Measurements from ENCODE around the gene DSCAM. TPM values are rescaled to one million over a fixed set of nuclear protein-coding genes. Genes with fewer than 3 reads are reported as not detected.

DSCAM gene
- total and polyA plus RNA-seq, 2 experiments from 2014 or later, result not detected

DNA sequence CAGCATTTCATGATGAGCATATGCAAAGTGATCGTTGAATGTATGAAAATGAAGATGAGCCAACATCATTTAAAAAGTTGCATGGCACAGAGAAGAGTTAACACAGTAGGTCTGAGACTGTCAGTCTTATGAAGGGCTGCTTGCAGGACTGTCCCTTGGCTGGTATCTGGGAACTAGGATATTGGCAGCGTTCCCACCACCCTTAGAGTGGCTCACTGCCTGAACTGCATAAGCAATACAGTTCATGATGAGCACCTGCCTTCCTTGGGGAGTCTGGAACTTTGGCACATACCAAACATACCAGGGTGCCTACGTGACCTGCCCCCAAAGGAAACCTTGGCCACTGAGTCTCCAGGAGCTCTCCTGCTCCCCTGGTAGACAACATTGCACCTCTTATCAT is 161.8 kb downstream of the DSCAM start:
- 14 to 31% methylated on average over 3 of the region's 3 CpGs for WGBS, 2 experiments (ENCODE audit: low coverage in 1 of 2, low lambda C conversion rate in 2 of 2, missing lambda C conversion rate in 2 of 2)
- H3K36me3 ChIP-seq (ENCODE audit: low read depth), result no peaks in the 10 kb centered on the region
- H3F3A ChIP-seq (ENCODE audit: insufficient read depth), result no peaks in the 10 kb centered on the region
- H3K4me3 ChIP-seq, result no peak overlapping the region
- H3K27ac ChIP-seq, result no peak overlapping the region
- no peaks in the 10 kb centered on the region for H3K9me2 ChIP-seq (ENCODE audit: insufficient read depth)
- no peaks in the 10 kb centered on the region for H3K27me3 ChIP-seq (replicated peaks; ENCODE audit: insufficient read depth)
- H3K4me2 ChIP-seq (ENCODE audit: unreplicated experiment), result no peak overlapping the region
- no peak for DNase-seq
- in situ Hi-C loops (cut with MboI), result no loop called here
- H3K79me2 ChIP-seq (ENCODE audit: insufficient read depth), result no peaks in the 10 kb centered on the region
- H3K9me3 ChIP-seq (ENCODE audit: low read depth), result no peaks in the 10 kb centered on the region
- H3K9ac ChIP-seq, result no peak overlapping the region
- H2AFZ ChIP-seq, result no peak overlapping the region
- TF ChIP-seq EZH2phosphoT487 (IDR thresholded peaks at IDR 0.05; ENCODE audit: insufficient read depth, low read depth), result no peak
- no peaks in the 10 kb centered on the region for H4K20me1 ChIP-seq (ENCODE audit: insufficient read depth)
- no peaks in the 10 kb centered on the region for H3K4me1 ChIP-seq (ENCODE audit: insufficient read depth)

DNA sequence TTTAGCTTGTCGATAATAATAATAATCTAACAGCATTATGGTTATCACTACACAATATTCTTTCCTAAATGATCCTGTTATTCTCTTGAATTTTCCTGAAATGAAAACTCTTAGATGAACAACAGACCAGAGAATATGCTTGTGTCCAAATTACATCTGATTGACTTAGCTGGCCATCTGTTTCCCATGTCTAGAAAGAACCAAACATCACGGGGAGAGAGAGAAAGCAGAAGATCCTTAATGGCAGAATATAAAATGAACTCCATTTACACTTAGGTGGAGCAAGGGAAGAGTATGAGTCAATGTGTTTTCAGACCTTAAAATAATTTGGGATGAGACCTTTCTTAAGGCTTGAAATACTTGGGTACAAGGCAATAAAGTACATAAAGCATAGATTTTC is 162.2 kb downstream of the DSCAM start:
- H3F3A ChIP-seq (ENCODE audit: insufficient read depth), result no peaks in the 10 kb centered on the region
- H3K79me2 ChIP-seq (ENCODE audit: insufficient read depth), result no peaks in the 10 kb centered on the region
- H3K27me3 ChIP-seq (replicated peaks; ENCODE audit: insufficient read depth), result no peaks in the 10 kb centered on the region
- H3K4me3 ChIP-seq, result no peak overlapping the region
- H3K27ac ChIP-seq, result no peak overlapping the region
- H3K9ac ChIP-seq, result no peak overlapping the region
- H3K9me2 ChIP-seq (ENCODE audit: insufficient read depth), result no peaks in the 10 kb centered on the region
- in situ Hi-C loops (cut with MboI), result no loop called here
- TF ChIP-seq EZH2phosphoT487 (IDR thresholded peaks at IDR 0.05; ENCODE audit: insufficient read depth, low read depth) (no peak), EZH2 (IDR thresholded peaks at IDR 0.05; ENCODE audit: insufficient read depth, poor library complexity, severe bottlenecking) (no peak)
- H4K20me1 ChIP-seq (ENCODE audit: insufficient read depth), result no peaks in the 10 kb centered on the region
- no peak for DNase-seq
- no peak overlapping the region for H2AFZ ChIP-seq
- 23 to 28% methylated on average over 2 of the region's 2 CpGs for WGBS, 2 experiments (ENCODE audit: low coverage in 1 of 2, low lambda C conversion rate in 2 of 2, missing lambda C conversion rate in 2 of 2)
- H3K36me3 ChIP-seq (ENCODE audit: low read depth), result no peaks in the 10 kb centered on the region
- no peaks in the 10 kb centered on the region for H3K4me1 ChIP-seq (ENCODE audit: insufficient read depth)
- no peaks in the 10 kb centered on the region for H3K9me3 ChIP-seq (ENCODE audit: low read depth)
- no peak overlapping the region for H3K4me2 ChIP-seq (ENCODE audit: unreplicated experiment)

DNA sequence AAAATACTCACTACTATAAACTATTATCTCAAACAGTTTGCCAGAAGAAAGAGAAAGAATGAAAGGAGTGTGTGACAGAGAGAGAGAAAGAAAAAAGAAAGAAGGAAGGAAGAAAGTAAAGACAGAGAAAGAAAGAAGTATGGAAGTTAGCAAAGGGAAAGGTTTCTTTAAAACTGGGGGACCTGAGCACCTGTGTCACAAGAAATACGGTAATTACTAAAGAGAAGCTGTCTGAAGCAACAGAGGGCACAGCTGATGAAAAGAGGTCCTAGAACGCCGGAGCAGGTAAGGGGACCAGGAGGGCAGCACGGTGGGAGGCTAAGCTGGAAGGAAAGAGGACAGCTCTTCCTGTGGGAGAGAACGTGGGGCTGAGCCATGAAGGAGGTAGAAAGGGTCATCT is 163.6 kb downstream of the DSCAM start:
- 19 to 23% methylated on average over 5 of the region's 5 CpGs for WGBS, 2 experiments (ENCODE audit: low coverage in 1 of 2, low lambda C conversion rate in 2 of 2, missing lambda C conversion rate in 2 of 2)

DNA sequence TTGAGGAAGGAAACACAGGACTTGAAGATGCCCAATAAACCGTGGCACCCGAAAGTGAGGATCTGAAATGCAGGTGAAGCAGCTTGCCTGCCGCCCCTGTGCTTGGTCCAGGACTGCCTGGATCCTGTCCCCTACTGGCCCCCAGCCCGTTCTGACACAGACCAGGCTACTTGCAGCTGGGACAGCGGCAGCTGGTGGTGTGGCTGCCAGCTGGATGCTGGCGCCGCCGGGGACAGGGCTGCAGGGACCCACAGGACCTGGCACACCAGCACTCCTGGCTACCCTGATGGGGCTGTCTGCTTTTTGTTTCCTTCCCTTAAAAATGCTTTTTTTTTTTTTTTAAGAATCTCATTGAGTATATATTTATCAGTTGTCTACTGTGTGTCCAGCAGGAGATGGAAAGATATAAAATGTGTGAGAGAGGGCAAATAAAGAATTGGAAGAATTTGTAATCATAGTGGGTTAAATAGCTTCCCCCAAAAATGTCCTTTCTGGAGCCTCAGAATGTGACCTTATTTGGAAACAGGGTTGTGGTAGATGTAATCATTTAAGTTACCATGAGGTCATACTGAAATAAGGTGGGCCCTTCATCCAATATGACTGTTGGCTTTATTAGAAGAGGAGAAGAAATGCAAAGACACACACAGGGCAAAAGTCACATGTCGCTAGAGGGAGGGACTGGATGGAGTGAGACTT is 165.6 kb downstream of the DSCAM start:
- Histone ChIP-seq H3K9me2 (ENCODE audit: insufficient read depth) (no peaks in the 10 kb centered on the region), H3K4me3 (no peak overlapping the region), H3F3A (ENCODE audit: insufficient read depth) (no peaks in the 10 kb centered on the region), H3K4me2 (ENCODE audit: unreplicated experiment) (no peak overlapping the region), H3K79me2 (ENCODE audit: insufficient read depth) (no peaks in the 10 kb centered on the region), H4K20me1 (ENCODE audit: insufficient read depth) (no peaks in the 10 kb centered on the region), H3K36me3 (ENCODE audit: low read depth) (no peaks in the 10 kb centered on the region), H3K27me3 (replicated peaks; ENCODE audit: insufficient read depth) (no peaks in the 10 kb centered on the region), H3K9ac (no peak overlapping the region), H2AFZ (no peak overlapping the region), H3K4me1 (ENCODE audit: insufficient read depth) (no peaks in the 10 kb centered on the region), H3K27ac (no peak overlapping the region), H3K9me3 (ENCODE audit: low read depth) (no peaks in the 10 kb centered on the region)
- WGBS, 2 experiments (ENCODE audit: low coverage in 1 of 2, low lambda C conversion rate in 2 of 2, missing lambda C conversion rate in 2 of 2), result 10 to 14% methylated on average over 9 of the region's 9 CpGs
- TF ChIP-seq EZH2 (IDR thresholded peaks at IDR 0.05; ENCODE audit: insufficient read depth, poor library complexity, severe bottlenecking) (no peak), EZH2phosphoT487 (IDR thresholded peaks at IDR 0.05; ENCODE audit: insufficient read depth, low read depth) (no peak)
- in situ Hi-C loops (cut with MboI), result no loop called here
- no peak for DNase-seq

More for the DNA sequence above, 163.6 kb downstream of the DSCAM start:
- no peak for TF ChIP-seq EZH2phosphoT487 (IDR thresholded peaks at IDR 0.05; ENCODE audit: insufficient read depth, low read depth)
- no peak for TF ChIP-seq EZH2 (IDR thresholded peaks at IDR 0.05; ENCODE audit: insufficient read depth, poor library complexity, severe bottlenecking)
- in situ Hi-C loops (cut with MboI), result no loop called here
- H3K9ac ChIP-seq, result no peak overlapping the region
- no peak for DNase-seq
- H2AFZ ChIP-seq, result no peak overlapping the region
- no peak overlapping the region for H3K27ac ChIP-seq
- no peak overlapping the region for H3K4me2 ChIP-seq (ENCODE audit: unreplicated experiment)
- no peaks in the 10 kb centered on the region for H3F3A ChIP-seq (ENCODE audit: insufficient read depth)
- H3K36me3 ChIP-seq (ENCODE audit: low read depth), result no peaks in the 10 kb centered on the region
- no peaks in the 10 kb centered on the region for H3K79me2 ChIP-seq (ENCODE audit: insufficient read depth)
- H3K27me3 ChIP-seq (replicated peaks; ENCODE audit: insufficient read depth), result no peaks in the 10 kb centered on the region
- no peak overlapping the region for H3K4me3 ChIP-seq
- no peaks in the 10 kb centered on the region for H4K20me1 ChIP-seq (ENCODE audit: insufficient read depth)
- H3K4me1 ChIP-seq (ENCODE audit: insufficient read depth), result no peaks in the 10 kb centered on the region
- no peaks in the 10 kb centered on the region for H3K9me3 ChIP-seq (ENCODE audit: low read depth)
- no peaks in the 10 kb centered on the region for H3K9me2 ChIP-seq (ENCODE audit: insufficient read depth)

DNA sequence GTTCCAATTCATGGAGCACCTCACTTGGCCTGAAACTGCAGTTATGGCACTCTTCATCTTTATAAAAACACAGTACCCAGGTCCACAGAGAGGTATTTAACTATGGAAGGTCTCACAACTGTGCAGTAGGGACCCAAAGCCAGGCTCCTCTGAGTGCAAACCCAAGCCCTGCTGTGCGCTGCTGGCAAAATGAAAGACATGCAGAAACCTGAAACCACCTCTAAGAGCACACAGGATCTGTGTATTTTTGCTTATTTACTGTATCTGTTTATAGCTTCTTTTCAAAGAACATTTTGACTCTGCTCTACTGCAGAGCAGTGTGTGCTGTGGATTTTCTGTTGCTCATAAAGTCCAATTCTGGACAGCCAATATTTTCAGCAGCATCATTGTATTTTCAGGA is 166.6 kb downstream of the DSCAM start:
- no peaks in the 10 kb centered on the region for H3K27me3 ChIP-seq (replicated peaks; ENCODE audit: insufficient read depth)
- no peak overlapping the region for H3K27ac ChIP-seq
- no peaks in the 10 kb centered on the region for H3K36me3 ChIP-seq (ENCODE audit: low read depth)
- H3F3A ChIP-seq (ENCODE audit: insufficient read depth), result no peaks in the 10 kb centered on the region
- 44 to 52% methylated on average over 1 of the region's 1 CpG for WGBS, 2 experiments (ENCODE audit: low coverage in 1 of 2, low lambda C conversion rate in 2 of 2, missing lambda C conversion rate in 2 of 2)
- no peaks in the 10 kb centered on the region for H3K79me2 ChIP-seq (ENCODE audit: insufficient read depth)
- DNase-seq, result no peak
- no peaks in the 10 kb centered on the region for H3K9me2 ChIP-seq (ENCODE audit: insufficient read depth)
- in situ Hi-C loops (cut with MboI), result no loop called here
- no peak overlapping the region for H3K4me3 ChIP-seq
- TF ChIP-seq EZH2 (IDR thresholded peaks at IDR 0.05; ENCODE audit: insufficient read depth, poor library complexity, severe bottlenecking) (no peak), EZH2phosphoT487 (IDR thresholded peaks at IDR 0.05; ENCODE audit: insufficient read depth, low read depth) (no peak)
- H2AFZ ChIP-seq, result no peak overlapping the region
- H3K9ac ChIP-seq, result no peak overlapping the region
- no peaks in the 10 kb centered on the region for H4K20me1 ChIP-seq (ENCODE audit: insufficient read depth)
- no peaks in the 10 kb centered on the region for H3K9me3 ChIP-seq (ENCODE audit: low read depth)
- H3K4me2 ChIP-seq (ENCODE audit: unreplicated experiment), result no peak overlapping the region
- H3K4me1 ChIP-seq (ENCODE audit: insufficient read depth), result no peaks in the 10 kb centered on the region
